PFSK-1 (cell line): Measurements from ENCODE around the gene CDC42EP3.

ENCODE experiments used
- POLR2AphosphoS5 ChIP-seq: IDR thresholded peaks from 2 replicates; pipeline ENCODE4 v1.6.1; 2012; ENCODE audit warnings: low read depth, mild to moderate bottlenecking, control low read depth, low read length, moderate library complexity
- SIN3A ChIP-seq: IDR thresholded peaks from 2 replicates; pipeline ENCODE4 v1.6.1; 2012; ENCODE audit warnings: mild to moderate bottlenecking, low read length, moderate library complexity, borderline replicate concordance; ENCODE audit not compliant: insufficient read depth
- TAF1 ChIP-seq: IDR thresholded peaks from 2 replicates; pipeline ENCODE4 v1.6.1; 2012; ENCODE audit warnings: low read length, control low read depth, borderline replicate concordance; ENCODE audit not compliant: insufficient read depth
- TF ChIP-seq, protein P1 (sequence below), 2 experiments: IDR thresholded peaks; 2 replicates each; pipeline versions ENCODE4 v1.6.1 to v1.8.0; 2011 to 2012; ENCODE audit warnings: low read depth in 2 of 2, low read length in 2 of 2, control low read depth in 1 of 2, inconsistent platforms in 1 of 2, mild to moderate bottlenecking in 1 of 2, moderate library complexity in 1 of 2; ENCODE audit not compliant: insufficient read depth in 1 of 2

DNA sequence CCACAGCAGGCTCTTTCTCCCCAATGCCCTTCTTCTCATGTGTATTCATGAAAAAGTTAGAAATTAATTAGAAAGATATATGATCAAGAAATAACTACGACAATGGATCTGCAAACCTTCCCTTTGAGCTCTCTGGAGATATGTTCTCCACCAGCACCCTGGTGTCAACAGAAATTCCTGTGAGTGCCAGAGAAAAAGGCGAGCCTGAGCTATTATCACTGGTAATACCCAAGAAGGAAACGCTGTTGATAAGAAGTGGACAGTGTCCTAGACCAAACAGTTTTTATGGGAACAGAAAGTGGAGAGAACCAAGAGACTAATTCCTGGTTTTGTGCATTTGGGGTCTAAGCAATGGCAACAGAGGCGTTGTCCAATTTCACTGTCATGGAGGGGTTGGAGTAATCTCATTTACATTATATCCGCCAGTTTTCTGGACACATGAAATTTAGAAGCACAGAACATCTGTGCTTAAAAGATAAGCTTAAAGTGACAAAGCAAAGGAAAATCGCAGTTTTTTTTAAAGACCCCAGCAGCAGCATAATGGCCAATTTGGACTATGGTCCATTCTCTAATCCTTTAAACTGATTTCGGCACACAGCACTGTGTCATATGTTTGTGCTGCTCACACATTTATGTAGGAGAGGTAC is 47.2 kb upstream of the CDC42EP3 start:
- TF ChIP-seq TAF1 = no peak
- TF ChIP-seq POLR2AphosphoS5 = no peak
- TF ChIP-seq, protein P1, sequence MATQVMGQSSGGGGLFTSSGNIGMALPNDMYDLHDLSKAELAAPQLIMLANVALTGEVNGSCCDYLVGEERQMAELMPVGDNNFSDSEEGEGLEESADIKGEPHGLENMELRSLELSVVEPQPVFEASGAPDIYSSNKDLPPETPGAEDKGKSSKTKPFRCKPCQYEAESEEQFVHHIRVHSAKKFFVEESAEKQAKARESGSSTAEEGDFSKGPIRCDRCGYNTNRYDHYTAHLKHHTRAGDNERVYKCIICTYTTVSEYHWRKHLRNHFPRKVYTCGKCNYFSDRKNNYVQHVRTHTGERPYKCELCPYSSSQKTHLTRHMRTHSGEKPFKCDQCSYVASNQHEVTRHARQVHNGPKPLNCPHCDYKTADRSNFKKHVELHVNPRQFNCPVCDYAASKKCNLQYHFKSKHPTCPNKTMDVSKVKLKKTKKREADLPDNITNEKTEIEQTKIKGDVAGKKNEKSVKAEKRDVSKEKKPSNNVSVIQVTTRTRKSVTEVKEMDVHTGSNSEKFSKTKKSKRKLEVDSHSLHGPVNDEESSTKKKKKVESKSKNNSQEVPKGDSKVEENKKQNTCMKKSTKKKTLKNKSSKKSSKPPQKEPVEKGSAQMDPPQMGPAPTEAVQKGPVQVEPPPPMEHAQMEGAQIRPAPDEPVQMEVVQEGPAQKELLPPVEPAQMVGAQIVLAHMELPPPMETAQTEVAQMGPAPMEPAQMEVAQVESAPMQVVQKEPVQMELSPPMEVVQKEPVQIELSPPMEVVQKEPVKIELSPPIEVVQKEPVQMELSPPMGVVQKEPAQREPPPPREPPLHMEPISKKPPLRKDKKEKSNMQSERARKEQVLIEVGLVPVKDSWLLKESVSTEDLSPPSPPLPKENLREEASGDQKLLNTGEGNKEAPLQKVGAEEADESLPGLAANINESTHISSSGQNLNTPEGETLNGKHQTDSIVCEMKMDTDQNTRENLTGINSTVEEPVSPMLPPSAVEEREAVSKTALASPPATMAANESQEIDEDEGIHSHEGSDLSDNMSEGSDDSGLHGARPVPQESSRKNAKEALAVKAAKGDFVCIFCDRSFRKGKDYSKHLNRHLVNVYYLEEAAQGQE (IDR thresholded peaks at IDR 0.05; ENCODE audit: insufficient read depth in 1 of 2, low read depth in 2 of 2, low read length in 2 of 2) = no peak
- no peak for TF ChIP-seq SIN3A
